ENCODE measurements around the gene INAFM2.

INAFM2 gene

DNA sequence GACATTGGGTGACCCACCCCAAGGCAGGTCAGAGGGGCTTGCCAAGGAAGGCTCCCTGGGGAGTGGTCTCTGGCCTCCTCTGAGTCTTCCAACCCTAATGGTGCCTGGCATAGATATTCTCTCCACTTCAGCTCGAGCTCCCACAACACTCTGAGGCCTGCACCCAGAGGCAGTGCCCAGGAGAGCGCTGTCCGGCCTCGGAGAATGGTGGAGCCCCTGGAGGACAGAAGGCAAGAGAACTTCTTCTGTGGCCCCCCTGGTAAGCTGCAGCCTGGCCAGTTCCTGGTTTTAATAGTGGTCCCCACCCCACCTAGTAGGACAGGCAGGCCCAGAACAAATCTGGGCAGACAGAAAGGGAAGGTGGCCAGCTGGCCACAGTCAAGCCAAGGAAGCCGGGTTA is 41.5 kb downstream of the INAFM2 start:
- no peak for DNase-seq (ENCODE audit: low spot score)

DNA sequence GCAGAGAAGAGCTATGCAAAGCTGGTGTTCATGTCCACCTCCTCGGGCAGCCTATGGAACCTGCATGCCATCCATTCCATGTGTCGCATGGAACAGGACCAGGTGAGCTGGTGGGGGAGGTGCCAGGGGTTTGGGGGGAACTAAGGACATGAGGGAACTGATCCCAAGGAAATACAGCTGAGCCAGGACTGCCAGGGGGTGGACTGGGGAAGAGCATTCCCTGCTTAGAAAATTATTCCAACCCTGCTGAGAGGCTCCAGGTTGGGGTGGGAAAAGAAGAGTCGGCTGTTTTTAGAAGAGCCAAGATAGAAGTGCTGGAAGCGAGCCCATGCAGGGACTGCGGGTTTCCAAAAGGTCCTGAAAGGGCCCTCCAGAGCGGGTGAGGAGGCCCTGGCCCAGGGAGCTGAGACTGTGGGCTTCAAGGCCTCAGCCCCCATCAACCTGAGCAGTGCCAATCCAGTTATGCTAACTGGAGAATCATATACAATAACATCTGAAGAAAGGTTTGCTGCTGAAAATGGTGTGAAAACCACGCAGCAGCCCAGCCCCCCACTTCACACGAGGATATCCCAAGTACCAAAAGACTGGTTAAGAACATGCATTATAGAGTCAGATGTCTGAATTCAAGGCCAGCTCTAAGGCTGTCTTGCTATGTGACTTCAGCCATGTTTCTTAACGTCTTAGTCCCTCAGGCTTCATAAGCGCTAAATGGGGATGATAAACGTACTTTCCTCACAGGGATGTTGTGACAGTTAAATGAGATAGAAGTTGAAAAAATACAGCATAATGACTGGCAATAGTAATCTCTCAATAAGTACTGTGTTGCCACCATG is 42.3 kb downstream of the INAFM2 start:
- no peak for DNase-seq (ENCODE audit: low spot score)

DNA sequence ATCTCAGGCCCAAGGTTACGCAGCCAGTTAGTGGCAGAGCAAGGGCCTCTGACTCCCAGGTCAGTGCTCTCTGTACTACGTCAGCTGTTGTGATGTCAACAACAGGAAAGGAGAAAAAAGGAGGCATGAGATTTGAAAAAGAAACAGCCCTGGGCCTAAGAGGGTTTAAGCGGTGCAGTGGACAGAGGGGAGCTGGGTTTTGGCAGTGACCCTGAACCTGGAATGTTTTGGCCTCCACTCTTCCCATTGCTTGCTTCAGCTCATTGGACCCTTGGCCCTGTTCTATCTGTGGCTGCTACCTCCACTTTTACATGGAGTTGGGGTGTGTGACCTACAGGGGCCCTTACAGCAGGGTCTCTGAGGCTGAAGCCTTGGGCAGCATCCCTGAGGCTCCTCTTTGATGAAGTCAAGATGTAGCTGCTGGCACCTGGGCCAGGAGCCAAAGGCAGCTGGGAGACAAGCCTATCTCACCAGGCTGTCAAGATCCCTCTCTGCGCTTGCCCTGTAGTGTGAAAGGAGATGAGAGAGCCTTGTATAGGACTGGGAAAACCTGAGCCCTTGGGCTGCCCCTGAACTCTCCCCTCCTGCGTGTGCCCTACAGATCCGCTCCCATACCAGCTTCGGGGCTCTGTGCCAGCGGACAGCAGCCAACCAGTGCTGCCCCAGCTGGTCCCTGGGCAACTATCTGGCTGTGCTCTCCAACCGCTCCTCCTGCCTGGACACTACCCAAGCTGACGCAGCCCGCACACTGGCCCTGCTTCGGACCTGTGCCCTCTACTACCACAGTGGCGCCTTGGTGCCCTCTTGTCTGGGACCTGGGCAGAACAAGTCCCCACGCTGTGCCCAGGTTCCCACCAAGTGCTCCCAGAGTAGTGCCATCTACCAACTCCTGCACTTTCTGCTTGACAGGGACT is 43.2 kb downstream of the INAFM2 start:
- DNase-seq (ENCODE audit: low spot score), result peak; percentile 90

DNA sequence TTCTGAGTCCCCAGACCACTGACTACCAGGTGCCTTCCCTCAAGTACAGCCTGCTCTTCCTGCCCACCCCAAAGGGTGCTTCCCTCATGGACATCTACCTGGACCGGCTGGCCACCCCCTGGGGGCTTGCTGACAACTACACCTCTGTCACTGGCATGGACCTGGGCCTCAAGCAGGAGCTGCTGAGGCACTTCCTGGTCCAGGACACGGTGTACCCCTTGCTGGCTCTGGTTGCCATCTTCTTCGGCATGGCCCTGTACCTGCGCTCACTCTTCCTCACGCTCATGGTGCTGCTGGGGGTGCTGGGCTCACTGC is 43.8 kb downstream of the INAFM2 start:
- no peak for DNase-seq (ENCODE audit: low spot score)

DNA sequence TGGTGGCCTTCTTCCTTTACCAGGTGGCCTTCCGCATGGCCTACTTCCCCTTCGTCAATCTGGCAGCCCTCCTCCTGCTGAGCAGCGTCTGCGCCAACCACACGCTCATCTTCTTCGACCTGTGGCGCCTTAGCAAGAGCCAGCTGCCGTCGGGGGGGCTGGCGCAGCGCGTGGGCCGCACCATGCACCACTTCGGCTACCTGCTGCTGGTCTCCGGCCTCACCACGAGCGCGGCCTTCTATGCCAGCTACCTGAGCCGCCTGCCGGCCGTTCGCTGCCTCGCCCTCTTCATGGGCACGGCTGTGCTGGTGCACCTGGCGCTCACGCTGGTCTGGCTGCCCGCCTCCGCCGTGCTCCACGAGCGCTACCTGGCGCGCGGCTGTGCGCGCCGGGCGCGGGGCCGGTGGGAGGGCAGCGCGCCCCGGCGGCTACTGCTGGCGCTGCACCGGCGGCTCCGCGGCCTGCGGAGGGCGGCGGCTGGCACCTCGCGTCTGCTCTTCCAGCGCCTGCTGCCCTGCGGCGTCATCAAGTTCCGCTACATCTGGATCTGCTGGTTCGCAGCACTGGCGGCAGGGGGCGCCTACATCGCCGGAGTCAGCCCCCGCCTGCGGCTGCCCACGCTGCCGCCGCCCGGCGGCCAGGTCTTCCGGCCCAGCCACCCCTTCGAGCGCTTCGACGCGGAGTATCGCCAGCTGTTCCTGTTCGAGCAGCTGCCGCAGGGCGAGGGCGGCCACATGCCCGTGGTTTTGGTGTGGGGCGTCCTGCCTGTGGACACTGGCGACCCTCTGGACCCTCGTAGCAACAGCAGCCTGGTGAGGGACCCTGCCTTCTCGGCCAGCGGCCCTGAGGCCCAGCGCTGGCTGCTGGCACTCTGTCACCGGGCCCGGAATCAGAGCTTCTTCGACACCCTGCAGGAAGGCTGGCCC is 44.5 kb downstream of the INAFM2 start:
- DNase-seq (ENCODE audit: low spot score), result peak; percentile 79

DNA sequence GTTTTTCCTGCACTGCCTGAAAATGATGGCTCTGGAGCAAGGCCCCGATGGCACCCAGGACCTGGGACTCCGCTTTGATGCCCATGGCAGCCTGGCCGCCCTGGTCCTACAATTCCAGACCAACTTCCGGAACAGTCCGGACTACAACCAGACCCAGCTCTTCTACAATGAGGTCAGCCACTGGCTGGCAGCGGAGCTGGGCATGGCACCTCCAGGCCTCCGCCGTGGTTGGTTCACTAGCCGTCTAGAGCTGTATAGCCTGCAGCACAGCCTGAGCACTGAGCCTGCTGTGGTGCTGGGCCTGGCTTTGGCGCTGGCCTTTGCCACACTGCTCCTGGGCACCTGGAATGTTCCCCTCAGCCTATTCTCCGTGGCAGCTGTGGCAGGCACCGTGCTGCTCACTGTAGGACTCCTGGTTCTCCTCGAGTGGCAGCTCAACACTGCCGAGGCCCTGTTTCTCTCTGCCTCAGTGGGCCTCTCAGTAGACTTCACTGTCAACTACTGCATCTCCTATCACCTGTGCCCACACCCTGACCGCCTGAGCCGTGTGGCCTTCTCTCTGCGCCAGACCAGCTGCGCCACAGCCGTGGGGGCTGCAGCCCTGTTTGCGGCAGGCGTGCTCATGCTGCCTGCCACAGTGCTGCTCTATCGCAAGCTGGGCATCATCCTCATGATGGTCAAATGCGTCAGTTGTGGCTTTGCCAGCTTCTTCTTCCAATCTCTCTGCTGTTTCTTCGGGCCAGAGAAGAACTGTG is 45.4 kb downstream of the INAFM2 start:
- DNase-seq (ENCODE audit: low spot score), result no peak

DNA sequence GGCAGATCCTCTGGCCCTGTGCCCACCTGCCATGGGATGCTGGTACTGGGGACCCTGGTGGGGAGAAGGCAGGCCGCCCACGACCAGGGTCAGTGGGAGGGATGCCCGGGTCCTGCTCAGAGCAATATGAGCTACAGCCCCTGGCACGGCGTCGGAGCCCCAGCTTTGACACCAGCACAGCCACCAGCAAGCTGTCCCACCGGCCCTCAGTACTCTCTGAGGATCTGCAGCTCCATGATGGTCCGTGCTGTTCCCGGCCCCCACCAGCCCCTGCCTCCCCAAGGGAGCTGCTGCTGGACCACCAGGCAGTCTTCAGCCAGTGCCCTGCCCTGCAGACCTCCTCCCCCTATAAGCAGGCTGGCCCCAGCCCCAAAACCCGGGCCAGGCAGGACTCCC is 46.0 kb downstream of the INAFM2 start:
- no peak for DNase-seq (ENCODE audit: low spot score)

DNA sequence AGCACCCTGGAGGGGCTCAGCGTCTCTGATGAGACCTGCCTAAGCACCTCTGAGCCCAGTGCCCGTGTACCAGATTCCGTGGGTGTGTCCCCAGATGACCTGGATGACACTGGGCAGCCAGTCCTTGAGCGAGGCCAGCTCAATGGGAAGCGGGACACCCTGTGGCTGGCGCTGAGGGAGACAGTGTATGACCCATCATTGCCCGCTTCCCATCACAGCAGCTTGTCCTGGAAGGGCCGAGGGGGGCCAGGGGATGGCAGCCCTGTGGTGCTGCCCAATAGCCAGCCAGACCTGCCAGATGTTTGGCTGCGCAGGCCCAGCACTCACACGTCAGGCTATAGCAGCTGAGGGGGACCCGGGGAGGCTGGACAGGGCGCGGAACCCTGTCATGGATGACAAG is 46.5 kb downstream of the INAFM2 start:
- DNase-seq (ENCODE audit: low spot score), result no peak

DNA sequence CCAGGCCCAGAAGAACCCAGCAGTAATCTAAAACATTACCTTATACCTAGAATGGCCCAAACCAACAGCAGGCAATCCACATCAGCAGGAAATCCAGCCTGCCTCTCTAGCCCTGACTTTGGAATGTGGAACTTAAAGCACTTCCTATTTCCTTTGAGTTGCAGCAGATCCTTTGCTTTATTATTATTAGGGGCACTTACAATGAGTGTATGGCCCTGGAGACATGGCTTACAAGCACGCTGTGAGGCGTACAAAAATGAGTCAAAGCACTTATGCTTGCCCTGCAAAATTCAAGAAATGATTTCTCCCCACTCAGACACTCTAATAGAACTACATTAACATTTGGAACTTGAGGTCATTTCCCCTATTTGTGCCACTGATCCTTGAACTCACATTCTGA is 49.5 kb downstream of the INAFM2 start:
- no peak for DNase-seq (ENCODE audit: low spot score)
